C4-2B (cell line): ENCODE data around the gene TMX3.

Experiments used
- H3K27ac ChIP-seq: fragments of 450-650 bp; 2 replicates; pipeline ENCODE4 v1.5.1; 2017
- CTCF ChIP-seq: fragments of 450-650 bp; conservative IDR thresholded peaks from 2 replicates; pipeline ENCODE4 v1.5.1; 2017; ENCODE audit warnings: mild to moderate bottlenecking
- ZFX ChIP-seq: fragments of 450-650 bp; IDR thresholded peaks from 2 replicates; pipeline ENCODE4 v1.6.1; 2017

Gene TMX3

GRCh38 chr18:68725346-68725745 is 10.4 kb upstream of the TMX3 start:
- no peak overlapping the region for H3K27ac ChIP-seq
- no peak for TF ChIP-seq ZFX
- no peak for TF ChIP-seq CTCF

GRCh38 chr18:68724021-68724420 is 9.1 kb upstream of the TMX3 start:
- no peak for TF ChIP-seq CTCF
- TF ChIP-seq ZFX, result no peak
- H3K27ac ChIP-seq, result no peak overlapping the region

GRCh38 chr18:68723539-68723938 is 8.6 kb upstream of the TMX3 start:
- TF ChIP-seq CTCF (no peak), ZFX (no peak)
- no peak overlapping the region for H3K27ac ChIP-seq

GRCh38 chr18:68722821-68723220 is 7.9 kb upstream of the TMX3 start:
- H3K27ac ChIP-seq, result no peak overlapping the region
- TF ChIP-seq ZFX (no peak), CTCF (no peak)

- H3K27ac ChIP-seq, result no peak overlapping the region
- TF ChIP-seq CTCF, result no peak
- TF ChIP-seq ZFX, result no peak
Observed at GRCh38 chr18:68721681-68722583, 7.0 kb upstream of the TMX3 start.

GRCh38 chr18:68714366-68714711 is 569 bp downstream of the TMX3 start:
- H3K27ac ChIP-seq, result peak overlapping the region; percentile 93
- no peak for TF ChIP-seq ZFX
- no peak for TF ChIP-seq CTCF

- peak overlapping the region; percentile 93 for H3K27ac ChIP-seq
- TF ChIP-seq ZFX, result no peak
- no peak for TF ChIP-seq CTCF
Observed at GRCh38 chr18:68713796-68714195, 1.1 kb downstream of the TMX3 start.
